Thoracic aorta (tissue), 2 donors: ENCODE results near the gene SUN2. TPM values are rescaled to one million over a fixed set of nuclear protein-coding genes. Genes with fewer than 3 reads are reported as not detected.

Experiments used
- ATAC-seq: fragments of 150-250 bp; one replicate; pipeline ENCODE4 v1.8.0; 2017; ENCODE audit warnings: low read depth; ENCODE audit not compliant: insufficient number of reproducible peaks, low FRiP score
- DNase-seq: peaks from one replicate; pipeline ENCODE4 v3.0.0-alpha.2; 2020; ENCODE audit warnings: low spot score
- H3K27ac ChIP-seq, 2 donors: fragments of 200-600 bp; sonication (generic); 1 replicate in 1 of 2; 2 replicates in 1 of 2; pipeline ENCODE4 v1.5.1; 2016; ENCODE audit warnings: mild to moderate bottlenecking in 2 of 2, moderate library complexity in 2 of 2
- H3K27me3 ChIP-seq: fragments of 200-600 bp; sonication (generic); replicated peaks from 2 replicates; pipeline ENCODE4 v1.6.0; 2016; ENCODE audit warnings: mild to moderate bottlenecking; ENCODE audit not compliant: insufficient read depth
- H3K36me3 ChIP-seq: fragments of 200-600 bp; sonication (generic); one replicate; pipeline ENCODE4 v1.5.1; 2016
- H3K4me1 ChIP-seq, 2 donors: fragments of 200-600 bp; sonication (generic); 1 replicate in 1 of 2; 2 replicates in 1 of 2; pipeline versions ENCODE4 v1.5.1 to v1.6.0; 2016; ENCODE audit warnings: low read depth in 2 of 2, mild to moderate bottlenecking in 1 of 2; ENCODE audit not compliant: control insufficient read depth in 1 of 2
- H3K4me3 ChIP-seq: fragments of 200-600 bp; sonication (generic); 2 replicates; pipeline ENCODE4 v1.5.1; 2016; ENCODE audit warnings: mild to moderate bottlenecking
- H3K9me3 ChIP-seq: fragments of 200-600 bp; sonication (generic); 2 replicates; pipeline ENCODE4 v1.5.1; 2016
- total RNA-seq, 2 donors: library from RNA; depleted of rRNA; stranded (reverse); fragments of >200 nt; gene quantifications; one replicate each; pipeline versions ENCODE4 v1.1.0 to v1.2.3, GENCODE V29; 2016
- TF ChIP-seq, protein P1 (sequence below): fragments of 200-600 bp; sonication (generic); IDR thresholded peaks from one replicate; pipeline ENCODE4 v1.5.1; 2019; ENCODE audit warnings: antibody characterized with exemption

Gene SUN2
- total RNA-seq, 2 donors from 2014 or later: 1,125 to 1,215 TPM

DNA sequence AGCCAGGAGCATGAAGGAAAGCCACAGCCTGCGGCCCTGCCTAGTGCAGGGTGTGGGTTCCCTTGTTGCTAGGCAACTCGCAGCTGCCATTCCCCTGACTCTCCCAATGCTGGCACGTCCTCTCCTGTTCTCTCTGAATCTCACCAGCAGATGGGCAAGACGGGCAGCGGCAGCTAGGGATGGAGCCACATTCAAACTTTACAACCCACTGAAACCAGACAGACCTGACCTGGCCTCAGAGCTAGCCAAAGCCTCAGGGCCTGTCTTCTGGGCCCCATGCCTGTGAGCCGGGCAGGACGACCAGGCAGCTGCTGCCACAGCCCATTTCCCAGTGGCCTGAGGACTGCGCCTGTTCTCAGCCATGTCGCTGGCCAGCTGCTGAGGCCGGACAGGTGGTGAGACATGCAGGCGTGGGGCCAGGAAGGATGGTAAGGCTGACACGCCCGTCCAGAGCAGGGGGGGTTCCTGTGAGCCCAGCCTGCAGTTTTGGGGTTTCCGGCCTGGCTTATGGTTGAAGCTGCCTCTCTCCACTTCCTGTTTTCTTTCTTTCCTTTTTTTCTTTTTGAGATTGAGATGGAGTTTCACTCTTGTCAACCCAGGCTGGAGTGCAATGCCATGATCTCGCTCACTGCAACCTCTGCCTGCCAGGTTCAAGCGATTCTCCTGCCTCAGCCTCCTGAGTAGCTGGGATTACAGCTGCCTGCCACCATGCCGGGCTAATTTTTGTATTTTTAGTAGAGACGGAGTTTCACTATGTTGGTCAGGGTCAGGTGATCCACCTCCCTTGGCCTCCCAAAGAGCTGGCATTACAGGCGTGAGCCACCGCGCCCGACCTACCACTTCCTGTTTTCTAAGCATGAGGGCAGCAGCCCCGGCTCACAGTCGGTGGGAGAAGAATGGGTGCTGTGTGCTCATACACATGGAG, 4.1 kb downstream of the SUN2 start:
- peaks cover 60% of the 10 kb centered on the region for H3K36me3 ChIP-seq
- no peaks in the 10 kb centered on the region for H3K9me3 ChIP-seq
- H3K27ac ChIP-seq: peak overlapping the region; percentile 42 to 99
- TF ChIP-seq, protein P1, sequence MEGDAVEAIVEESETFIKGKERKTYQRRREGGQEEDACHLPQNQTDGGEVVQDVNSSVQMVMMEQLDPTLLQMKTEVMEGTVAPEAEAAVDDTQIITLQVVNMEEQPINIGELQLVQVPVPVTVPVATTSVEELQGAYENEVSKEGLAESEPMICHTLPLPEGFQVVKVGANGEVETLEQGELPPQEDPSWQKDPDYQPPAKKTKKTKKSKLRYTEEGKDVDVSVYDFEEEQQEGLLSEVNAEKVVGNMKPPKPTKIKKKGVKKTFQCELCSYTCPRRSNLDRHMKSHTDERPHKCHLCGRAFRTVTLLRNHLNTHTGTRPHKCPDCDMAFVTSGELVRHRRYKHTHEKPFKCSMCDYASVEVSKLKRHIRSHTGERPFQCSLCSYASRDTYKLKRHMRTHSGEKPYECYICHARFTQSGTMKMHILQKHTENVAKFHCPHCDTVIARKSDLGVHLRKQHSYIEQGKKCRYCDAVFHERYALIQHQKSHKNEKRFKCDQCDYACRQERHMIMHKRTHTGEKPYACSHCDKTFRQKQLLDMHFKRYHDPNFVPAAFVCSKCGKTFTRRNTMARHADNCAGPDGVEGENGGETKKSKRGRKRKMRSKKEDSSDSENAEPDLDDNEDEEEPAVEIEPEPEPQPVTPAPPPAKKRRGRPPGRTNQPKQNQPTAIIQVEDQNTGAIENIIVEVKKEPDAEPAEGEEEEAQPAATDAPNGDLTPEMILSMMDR: no peak
- H3K4me1 ChIP-seq: peaks cover 16 to 42% of the 10 kb centered on the region in 2 donors
- ATAC-seq (no peak), DNase-seq (no peak)
- no peak overlapping the region for H3K4me3 ChIP-seq
- H3K27me3 ChIP-seq: no peaks in the 10 kb centered on the region

DNA sequence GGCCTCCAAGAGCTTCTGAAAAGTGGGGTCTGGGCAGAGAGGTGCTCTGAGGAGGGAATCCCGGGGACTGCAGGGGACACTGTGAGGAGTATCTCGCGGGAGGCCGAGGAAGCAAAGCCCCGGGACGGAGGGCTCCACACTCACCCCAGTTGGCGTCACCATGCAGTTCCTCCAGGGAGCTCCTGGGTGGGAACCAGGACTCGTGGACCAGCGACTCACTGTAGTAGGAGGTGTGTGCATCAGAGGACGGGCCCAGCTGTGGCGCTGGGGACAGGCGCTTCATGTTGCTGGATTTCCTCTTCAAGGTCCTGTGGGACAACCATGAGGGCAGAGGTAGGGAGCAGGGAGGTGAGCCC, 4.8 kb downstream of the SUN2 start:
- no peak for ATAC-seq
- peak overlapping the region in 1 of 2 donors; percentile 99 for H3K27ac ChIP-seq
- H3K4me1 ChIP-seq: peaks cover 14 to 35% of the 10 kb centered on the region in 2 donors
- no peak for DNase-seq
- no peaks in the 10 kb centered on the region for H3K27me3 ChIP-seq
- TF ChIP-seq, protein P1: no peak
- no peak overlapping the region for H3K4me3 ChIP-seq
- peaks cover 65% of the 10 kb centered on the region for H3K36me3 ChIP-seq
- H3K9me3 ChIP-seq: no peaks in the 10 kb centered on the region

DNA sequence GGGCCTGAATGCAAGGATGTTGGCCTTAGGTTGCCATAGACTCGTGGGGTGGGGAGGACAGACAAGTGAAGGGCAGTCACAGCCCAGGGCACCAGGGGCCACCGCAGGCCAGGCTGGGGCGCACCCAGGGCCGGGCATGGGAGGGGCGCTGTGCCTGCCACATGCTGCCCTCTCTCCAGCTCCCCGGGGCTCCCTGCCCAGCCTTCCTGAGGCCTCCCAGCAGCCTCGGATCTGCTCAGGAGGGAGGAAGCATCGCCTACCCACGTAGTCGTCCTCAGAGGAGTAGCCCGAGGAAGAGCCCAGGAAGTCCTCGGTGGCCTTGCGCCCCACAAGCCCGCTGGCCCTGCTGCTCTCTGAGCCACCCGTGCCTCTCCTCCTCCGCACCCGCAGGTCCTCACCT, 5.2 kb downstream of the SUN2 start:
- Histone ChIP-seq H3K4me1 (peaks cover 14 to 35% of the 10 kb centered on the region in 2 donors), H3K27ac (peak overlapping the region in 1 of 2 donors; percentile 99), H3K9me3 (no peaks in the 10 kb centered on the region), H3K27me3 (no peaks in the 10 kb centered on the region), H3K36me3 (peaks cover 69% of the 10 kb centered on the region), H3K4me3 (no peak overlapping the region)
- no peak for ATAC-seq
- DNase-seq: no peak
- TF ChIP-seq, protein P1: no peak

DNA sequence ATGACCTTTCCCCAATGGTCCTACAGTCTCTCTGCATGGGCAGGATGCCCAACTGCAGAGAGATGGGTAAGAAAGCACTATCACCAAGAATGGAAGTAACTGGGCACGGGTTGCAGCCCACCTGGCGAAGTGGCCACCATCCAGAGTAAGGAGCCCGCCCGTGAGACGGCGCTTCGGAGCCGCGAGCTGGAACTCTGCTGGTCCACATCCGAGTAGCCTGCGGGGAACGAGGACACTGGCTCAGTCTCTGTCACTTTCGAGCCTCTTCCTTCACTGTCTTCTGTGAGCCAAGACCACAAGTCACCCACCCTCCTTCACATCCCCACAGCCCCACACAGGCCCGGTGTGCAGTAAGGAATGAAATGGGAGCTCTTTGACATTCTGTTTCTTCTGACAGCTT, 5.7 kb downstream of the SUN2 start:
- peaks cover 14 to 35% of the 10 kb centered on the region in 2 donors for H3K4me1 ChIP-seq
- peaks cover 75% of the 10 kb centered on the region for H3K36me3 ChIP-seq
- no peaks in the 10 kb centered on the region for H3K27me3 ChIP-seq
- no peak overlapping the region for H3K27ac ChIP-seq
- TF ChIP-seq, protein P1: no peak
- H3K4me3 ChIP-seq: no peak overlapping the region
- H3K9me3 ChIP-seq: no peaks in the 10 kb centered on the region
- ATAC-seq (no peak), DNase-seq (no peak)

DNA sequence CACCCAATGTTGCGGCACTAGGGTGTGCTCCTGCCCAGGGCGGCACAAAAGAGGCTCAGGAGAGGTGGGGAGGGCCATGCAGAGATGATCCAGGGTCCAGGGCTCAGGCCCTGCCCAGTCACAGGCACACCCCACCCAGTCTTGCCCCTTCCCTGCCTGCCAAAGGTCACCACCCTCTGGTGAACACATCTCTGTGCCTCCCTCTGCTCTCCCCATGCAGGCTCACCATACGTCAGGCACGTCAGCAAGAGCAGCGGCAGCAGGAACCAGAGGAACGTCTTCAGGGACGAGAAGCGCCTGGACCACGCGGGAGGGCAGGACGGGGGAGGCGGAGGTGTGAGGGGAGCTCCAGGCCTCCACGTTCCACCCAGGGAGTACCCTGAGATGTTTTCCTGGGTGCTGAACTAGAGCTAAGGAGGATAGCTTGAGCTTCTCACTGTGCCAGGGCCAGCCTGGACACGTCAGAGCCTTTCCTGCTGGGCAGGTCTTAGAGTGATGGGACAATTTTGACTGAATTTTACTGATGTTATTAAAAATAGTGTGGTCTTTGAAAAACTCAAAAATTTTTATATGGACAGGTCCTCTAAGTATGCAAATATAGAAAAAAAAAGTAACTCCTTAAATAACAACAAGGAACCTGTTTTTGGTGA, 7.2 kb downstream of the SUN2 start:
- H3K36me3 ChIP-seq: peaks cover 83% of the 10 kb centered on the region
- H3K4me3 ChIP-seq: no peak overlapping the region
- no peak overlapping the region for H3K27ac ChIP-seq
- TF ChIP-seq, protein P1: no peak
- no peaks in the 10 kb centered on the region for H3K9me3 ChIP-seq
- peaks cover 8 to 29% of the 10 kb centered on the region in 2 donors for H3K4me1 ChIP-seq
- DNase-seq: no peak
- ATAC-seq: no peak
- no peaks in the 10 kb centered on the region for H3K27me3 ChIP-seq
